ENCODE results near the gene DPP10.

GRCh38 chr2:115201386-115201785 is 758.9 kb downstream of the DPP10 start:
- TF ChIP-seq PAX8 (IDR thresholded peaks at IDR 0.05) (no peak), SIN3A (IDR thresholded peaks at IDR 0.05; ENCODE audit: low read depth, low read length) (no peak), RFX5 (IDR thresholded peaks at IDR 0.05; ENCODE audit: low read depth, low read length) (no peak), NFXL1 (IDR thresholded peaks at IDR 0.05; ENCODE audit: borderline replicate concordance) (no peak)

All from GM12878 (cell line).